Heart left ventricle (tissue), 16 donors: ENCODE data around the gene DNER. TPM values are rescaled to one million over a fixed set of nuclear protein-coding genes. Genes with fewer than 3 reads are reported as not detected.

ENCODE experiments used
- ATAC-seq, 4 donors: fragments of 200-7000 bp; cut with Tn5 transposase; one replicate each; pipeline ENCODE4 v1.9.1; 2020 to 2022; ENCODE audit warnings: moderate library complexity in 4 of 4, mild to moderate bottlenecking in 3 of 4, moderate number of reproducible peaks in 1 of 4
- DNase-seq, 5 donors: peaks; one replicate each; pipeline ENCODE4 v3.0.0-alpha.2; 2020
- H3K27ac ChIP-seq, 12 donors: fragments of 200-600 bp; sonication (generic) in 4 of 12; one replicate each; pipeline versions ENCODE4 v1.5.0 to v1.8.0; 2016 to 2022; ENCODE audit warnings: mild to moderate bottlenecking in 2 of 12
- H3K27me3 ChIP-seq, 9 donors: fragments of 200-600 bp; sonication (generic) in 2 of 9; one replicate each; pipeline versions ENCODE4 v1.5.1 to v1.8.0; 2016 to 2022; ENCODE audit warnings: mild to moderate bottlenecking in 3 of 9
- H3K36me3 ChIP-seq, 9 donors: fragments of 200-600 bp; sonication (generic) in 2 of 9; one replicate each; pipeline versions ENCODE4 v1.5.0 to v1.8.0; 2018 to 2022; ENCODE audit warnings: mild to moderate bottlenecking in 2 of 9
- H3K4me1 ChIP-seq, 12 donors: fragments of 200-600 bp; sonication (generic) in 4 of 12; one replicate each; pipeline versions ENCODE4 v1.5.0 to v1.8.0; 2016 to 2022; ENCODE audit warnings: mild to moderate bottlenecking in 3 of 12
- H3K4me3 ChIP-seq, 12 donors: fragments of 200-600 bp; sonication (generic) in 4 of 12; one replicate each; pipeline versions ENCODE4 v1.5.0 to v1.8.0; 2017 to 2022; ENCODE audit warnings: mild to moderate bottlenecking in 9 of 12, moderate library complexity in 4 of 12
- H3K9me3 ChIP-seq, 12 donors: fragments of 200-600 bp; sonication (generic) in 4 of 12; one replicate each; pipeline versions ENCODE4 v1.5.0 to v1.8.0; 2016 to 2022; ENCODE audit warnings: mild to moderate bottlenecking in 1 of 12
- POLR2A ChIP-seq, 2 donors: fragments of 450-650 bp; IDR thresholded peaks; one replicate each; pipeline ENCODE4 v1.6.1; 2017; ENCODE audit warnings: antibody characterized with exemption in 2 of 2, mild to moderate bottlenecking in 2 of 2, moderate library complexity in 2 of 2
- WGBS, 4 donors: extraction: QIAGEN DNeasy Blood & Tissue Kit in 2 of 4; methylation state at CpG; one replicate each; pipeline versions ENCODE4 v1.1.5 to v1.1.7; 2013 to 2018; 5-methylcytosine and 5-hydroxymethylcytosine counted together
- intact Hi-C, 10 donors: fragments of 100-400 bp; cut with DNase I; formaldehyde crosslinking; loops; one replicate each; pipeline versions ENCODE4 v1.11.1 to v1.14.2; 2022
- polyA plus RNA-seq, 2 donors: library from polyadenylated mRNA; stranded (reverse); fragments of 200-250 nt; gene quantifications; one replicate each; pipeline ENCODE4 v1.2.3, GENCODE V29; 2013
- total RNA-seq, 9 donors: library from RNA; depleted of rRNA in 2 of 9; stranded (reverse); fragments of >200 nt in 2 of 9; fragmentation: NEBNext Ultra II Directional in 3 of 9; extraction: Animal tissue kit (Norgen Biotek cat#: 25700) in 3 of 9; gene quantifications; one replicate each; pipeline versions ENCODE4 v1.1.0 to v1.2.4, GENCODE V29; 2016 to 2023
- TF ChIP-seq, protein P1 (sequence below), 12 donors: fragments of 200-600 bp; sonication (generic) in 4 of 12; IDR thresholded peaks; one replicate each; pipeline versions ENCODE4 v1.5.0 to v1.8.0; 2018 to 2022; ENCODE audit warnings: antibody characterized with exemption in 12 of 12, mild to moderate bottlenecking in 5 of 12
- donor health status: ischemic (EF 13 %, LVEDD 7.1; RV severe dilation, severe dysfunction).
- donor health status: healthy with polysubstance abuse.
- donor health status: DM: no; HTN: yes; CAD: no.
- donor health status: DM: no; HTN: no; CAD: no.
- donor health status: ischemic (EF 25% LVEDD 6.9; RV normal size, moderate dysfunction).
- donor health status: ischemic (EF 25% LVEDD 5.7; RV mildly dilated, moderate dysfunction).
- donor health status: healthy.
- donor health status: DM: yes; HTN: yes; CAD: no.
- donor health status: ischemic (EF 35%, LVEDD 5.7; RV mildly dilated, moderate dysfunction).
- donor health status: nonischemic (EF 11% LVEDD 7.7; RV severe dilation, severe dysfunction).
- donor health status: DM: yes; HTN: yes; CAD: no.
- donor health status: PGD.
- donor health status: ischemic (EF 29% LVEDD 5.4; RV normal size, mild dysfunction).
- donor health status: nonischemic (EF 23%, LVEDD 6.1; RV moderate dilation, normal function).

The DNER gene
- total and polyA plus RNA-seq, 11 donors = 0.19 to 3.3 (median 0.82) TPM

- no peak overlapping the region for H3K27ac ChIP-seq
- intact Hi-C loops = no loop called here
- no peak for DNase-seq
- TF ChIP-seq POLR2A (IDR thresholded peaks at IDR 0.05) = no peak
- TF ChIP-seq, protein P1, sequence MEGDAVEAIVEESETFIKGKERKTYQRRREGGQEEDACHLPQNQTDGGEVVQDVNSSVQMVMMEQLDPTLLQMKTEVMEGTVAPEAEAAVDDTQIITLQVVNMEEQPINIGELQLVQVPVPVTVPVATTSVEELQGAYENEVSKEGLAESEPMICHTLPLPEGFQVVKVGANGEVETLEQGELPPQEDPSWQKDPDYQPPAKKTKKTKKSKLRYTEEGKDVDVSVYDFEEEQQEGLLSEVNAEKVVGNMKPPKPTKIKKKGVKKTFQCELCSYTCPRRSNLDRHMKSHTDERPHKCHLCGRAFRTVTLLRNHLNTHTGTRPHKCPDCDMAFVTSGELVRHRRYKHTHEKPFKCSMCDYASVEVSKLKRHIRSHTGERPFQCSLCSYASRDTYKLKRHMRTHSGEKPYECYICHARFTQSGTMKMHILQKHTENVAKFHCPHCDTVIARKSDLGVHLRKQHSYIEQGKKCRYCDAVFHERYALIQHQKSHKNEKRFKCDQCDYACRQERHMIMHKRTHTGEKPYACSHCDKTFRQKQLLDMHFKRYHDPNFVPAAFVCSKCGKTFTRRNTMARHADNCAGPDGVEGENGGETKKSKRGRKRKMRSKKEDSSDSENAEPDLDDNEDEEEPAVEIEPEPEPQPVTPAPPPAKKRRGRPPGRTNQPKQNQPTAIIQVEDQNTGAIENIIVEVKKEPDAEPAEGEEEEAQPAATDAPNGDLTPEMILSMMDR (IDR thresholded peaks at IDR 0.05) = no peak
- H3K27me3 ChIP-seq = no peaks in the 10 kb centered on the region
- ATAC-seq = no peak
- H3K36me3 ChIP-seq = no peaks in the 10 kb centered on the region
- WGBS, 4 donors = 85 to 91% (median 87%) methylated on average over 10 of the region's 10 CpGs
- no peaks in the 10 kb centered on the region for H3K4me1 ChIP-seq
- H3K4me3 ChIP-seq = no peak overlapping the region
- H3K9me3 ChIP-seq = peaks cover 0 to 10% (median 0%) of the 10 kb centered on the region in 12 donors
These were observed 187.4 kb downstream of the DNER start for GRCh38 chr2:229526951-229527350.

- Histone ChIP-seq H3K9me3 (no peaks in the 10 kb centered on the region), H3K4me3 (no peak overlapping the region), H3K36me3 (no peaks in the 10 kb centered on the region), H3K27me3 (no peaks in the 10 kb centered on the region), H3K27ac (no peak overlapping the region), H3K4me1 (peaks cover 0 to 10% (median 0%) of the 10 kb centered on the region in 12 donors)
- intact Hi-C loops = no loop called here
- TF ChIP-seq POLR2A (IDR thresholded peaks at IDR 0.05) = no peak
- TF ChIP-seq, protein P1 (IDR thresholded peaks at IDR 0.05) = no peak
- DNase-seq (no peak), ATAC-seq (no peak)
- WGBS, 4 donors = 77 to 87% (median 81%) methylated on average over 10 of the region's 10 CpGs
These were observed 189.6 kb downstream of the DNER start for GRCh38 chr2:229524799-229525198.

DNA sequence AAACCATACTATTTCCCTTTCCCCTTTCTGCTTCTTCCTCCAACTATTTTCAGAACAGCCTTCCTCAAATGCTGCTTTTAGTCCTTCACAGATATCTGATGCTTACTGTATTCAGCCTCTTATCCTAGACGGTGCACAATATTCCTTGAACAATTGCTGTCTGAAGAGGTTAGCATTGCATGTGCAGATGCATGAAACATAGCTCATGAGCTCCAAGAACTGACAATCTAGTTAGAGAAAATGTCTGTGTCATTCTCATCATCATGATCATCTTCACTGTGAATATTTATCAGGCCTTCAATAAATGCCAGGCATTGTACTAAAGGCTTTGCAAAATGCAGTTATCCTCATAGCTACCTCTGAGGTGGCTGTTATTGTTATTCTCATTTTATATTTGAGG, 190.7 kb downstream of the DNER start:
- intact Hi-C loops = no loop called here
- no peak for DNase-seq
- no peak for ATAC-seq

DNA sequence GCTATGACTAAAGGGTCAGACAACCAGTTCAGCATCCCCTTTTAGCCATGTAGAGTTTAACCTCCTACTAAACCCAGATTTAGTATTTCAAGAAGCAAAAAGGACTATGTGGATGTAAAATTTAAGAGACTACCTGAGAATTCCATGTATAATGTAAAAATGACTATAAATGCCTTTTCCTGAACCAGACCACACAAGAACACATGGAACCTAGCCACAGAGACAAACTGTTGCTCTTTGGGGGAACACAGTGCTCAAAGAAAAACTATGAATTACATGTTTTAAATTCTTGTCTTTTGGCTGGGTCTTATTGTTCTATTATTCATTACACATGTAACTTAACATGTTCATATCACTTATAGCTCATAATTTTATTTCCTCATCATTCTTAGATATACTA, 192.8 kb downstream of the DNER start:
- DNase-seq (no peak), ATAC-seq (no peak)
- Histone ChIP-seq H3K4me1 (peaks cover 0 to 10% (median 0%) of the 10 kb centered on the region in 12 donors), H3K36me3 (no peaks in the 10 kb centered on the region), H3K27me3 (no peaks in the 10 kb centered on the region), H3K4me3 (no peak overlapping the region), H3K9me3 (no peaks in the 10 kb centered on the region), H3K27ac (no peak overlapping the region)
- TF ChIP-seq, protein P1 (IDR thresholded peaks at IDR 0.05) = no peak
- no peak for TF ChIP-seq POLR2A (IDR thresholded peaks at IDR 0.05)
- intact Hi-C loops = no loop called here

More for the DNA sequence above, 190.7 kb downstream of the DNER start:
- Histone ChIP-seq H3K27me3 (no peaks in the 10 kb centered on the region), H3K4me1 (peaks cover 0 to 10% (median 0%) of the 10 kb centered on the region in 12 donors), H3K36me3 (no peaks in the 10 kb centered on the region), H3K9me3 (no peaks in the 10 kb centered on the region), H3K27ac (no peak overlapping the region), H3K4me3 (no peak overlapping the region)
- TF ChIP-seq, protein P1 (IDR thresholded peaks at IDR 0.05) = no peak
- TF ChIP-seq POLR2A (IDR thresholded peaks at IDR 0.05) = no peak
- 63 to 73% (median 66%) methylated on average over 1 of the region's 1 CpG for WGBS, 4 donors
